Measurements from ENCODE around the gene RASA3. TPM values are rescaled to one million over a fixed set of nuclear protein-coding genes. Genes with fewer than 3 reads are reported as not detected.
"Not testable (repeated sequence)": the region's sequence is repeated elsewhere in the genome, so short reads cannot be mapped to it uniquely, and the experiment has no call there.

The RASA3 gene
- total and polyA plus RNA-seq, 5 donors from 2014 or later, result 93.8 to 265 (median 99.6) TPM

- Histone ChIP-seq H3K4me1 (ENCODE audit: control insufficient read depth, insufficient read depth, low read length, poor library complexity, severe bottlenecking) (peaks cover 71% of the 10 kb centered on the region), H3K27me3 (ENCODE audit: control insufficient read depth, insufficient read depth, low read length) (no peaks in the 10 kb centered on the region), H3K36me3 (ENCODE audit: control insufficient read depth, insufficient read depth, low read length) (no peaks in the 10 kb centered on the region), H3K4me3 (ENCODE audit: low read depth, low read length) (no peak overlapping the region), H3K9me3 (ENCODE audit: control insufficient read depth in 2 of 2, low read length in 2 of 2) (no peaks in the 10 kb centered on the region), H3K27ac (ENCODE audit: insufficient read depth, low read length, poor library complexity, severe bottlenecking) (no peak overlapping the region)
- ATAC-seq (ENCODE audit: low read depth in 2 of 2) (no peak), DNase-seq (no peak)
- Mint-ChIP-seq H3K36me3 (peaks cover 5% of the 10 kb centered on the region), H3K9me3 (peaks cover 0 to 6% (median 3%) of the 10 kb centered on the region in 7 donors), H3K27me3 (peaks cover 11% of the 10 kb centered on the region), H3K27ac (peak overlapping the region; percentile 95 to 100 (median 98)), H3K4me1 (peaks cover 21 to 84% (median 63%) of the 10 kb centered on the region in 4 donors), H3K4me3 (peak overlapping the region; percentile 12 to 85 (median 36))
Observed at GRCh38 chr13:114153485-114154080, 21.2 kb upstream of the RASA3 start.

- Mint-ChIP-seq H3K9me3 (peaks cover 0 to 6% (median 3%) of the 10 kb centered on the region in 7 donors), H3K4me3 (peak overlapping the region in 3 of 4 donors; percentile 12 to 77 (median 41)), H3K27ac (peak overlapping the region; percentile 99 to 100 (median 99)), H3K27me3 (peaks cover 7% of the 10 kb centered on the region), H3K36me3 (peaks cover 7% of the 10 kb centered on the region), H3K4me1 (peaks cover 26 to 84% (median 62%) of the 10 kb centered on the region in 4 donors)
- no peaks in the 10 kb centered on the region for H3K36me3 ChIP-seq (ENCODE audit: control insufficient read depth, insufficient read depth, low read length)
- no peaks in the 10 kb centered on the region for H3K9me3 ChIP-seq (ENCODE audit: control insufficient read depth in 2 of 2, low read length in 2 of 2)
- H3K27ac ChIP-seq (ENCODE audit: insufficient read depth, low read length, poor library complexity, severe bottlenecking), result no peak overlapping the region
- ATAC-seq (ENCODE audit: low read depth in 2 of 2) (no peak), DNase-seq (no peak)
- no peak overlapping the region for H3K4me3 ChIP-seq (ENCODE audit: low read depth, low read length)
- no peaks in the 10 kb centered on the region for H3K27me3 ChIP-seq (ENCODE audit: control insufficient read depth, insufficient read depth, low read length)
- peaks cover 72% of the 10 kb centered on the region for H3K4me1 ChIP-seq (ENCODE audit: control insufficient read depth, insufficient read depth, low read length, poor library complexity, severe bottlenecking)
Observed at GRCh38 chr13:114152831-114153371, 20.5 kb upstream of the RASA3 start.

GRCh38 chr13:114152285-114152645 lies 19.8 kb upstream of the RASA3 start:
- Mint-ChIP-seq H3K36me3 (peaks cover 9% of the 10 kb centered on the region), H3K4me3 (peak overlapping the region in 2 of 4 donors; percentile 58 to 77), H3K9me3 (peaks cover 0 to 6% (median 3%) of the 10 kb centered on the region in 7 donors), H3K27ac (peak overlapping the region; percentile 99 to 100 (median 99)), H3K27me3 (peaks cover 4% of the 10 kb centered on the region), H3K4me1 (peaks cover 28 to 80% (median 59%) of the 10 kb centered on the region in 4 donors)
- no peak for ATAC-seq (ENCODE audit: low read depth in 2 of 2)
- Histone ChIP-seq H3K4me3 (ENCODE audit: low read depth, low read length) (no peak overlapping the region), H3K36me3 (ENCODE audit: control insufficient read depth, insufficient read depth, low read length) (no peaks in the 10 kb centered on the region), H3K4me1 (ENCODE audit: control insufficient read depth, insufficient read depth, low read length, poor library complexity, severe bottlenecking) (peaks cover 70% of the 10 kb centered on the region), H3K27ac (ENCODE audit: insufficient read depth, low read length, poor library complexity, severe bottlenecking) (peak overlapping the region; percentile 55), H3K27me3 (ENCODE audit: control insufficient read depth, insufficient read depth, low read length) (no peaks in the 10 kb centered on the region), H3K9me3 (ENCODE audit: control insufficient read depth in 2 of 2, low read length in 2 of 2) (no peaks in the 10 kb centered on the region)
- DNase-seq, result no peak

- H3K27me3 Mint-ChIP-seq, result peaks cover 4% of the 10 kb centered on the region
- no peaks in the 10 kb centered on the region for H3K9me3 ChIP-seq (ENCODE audit: control insufficient read depth in 2 of 2, low read length in 2 of 2)
- ATAC-seq (ENCODE audit: low read depth in 2 of 2) (peak in 1 of 2 donors; percentile 9), DNase-seq (peak in 2 of 3 donors; percentile 44 to 64)
- peaks cover 27 to 79% (median 59%) of the 10 kb centered on the region in 4 donors for H3K4me1 Mint-ChIP-seq
- peaks cover 70% of the 10 kb centered on the region for H3K4me1 ChIP-seq (ENCODE audit: control insufficient read depth, insufficient read depth, low read length, poor library complexity, severe bottlenecking)
- H3K36me3 Mint-ChIP-seq, result peaks cover 9% of the 10 kb centered on the region
- peak overlapping the region; percentile 72 to 83 (median 80) for H3K4me3 Mint-ChIP-seq
- H3K4me3 ChIP-seq (ENCODE audit: low read depth, low read length), result peak overlapping the region; percentile 61
- peak overlapping the region; percentile 96 for H3K27ac ChIP-seq (ENCODE audit: insufficient read depth, low read length, poor library complexity, severe bottlenecking)
- peak overlapping the region; percentile 99 to 100 (median 99) for H3K27ac Mint-ChIP-seq
- H3K9me3 Mint-ChIP-seq, result peaks cover 0 to 6% (median 3%) of the 10 kb centered on the region in 7 donors
- H3K36me3 ChIP-seq (ENCODE audit: control insufficient read depth, insufficient read depth, low read length), result no peaks in the 10 kb centered on the region
- H3K27me3 ChIP-seq (ENCODE audit: control insufficient read depth, insufficient read depth, low read length), result no peaks in the 10 kb centered on the region
Observed at GRCh38 chr13:114151565-114152284, 19.3 kb upstream of the RASA3 start.

- no peaks in the 10 kb centered on the region for H3K9me3 ChIP-seq (ENCODE audit: control insufficient read depth in 2 of 2, low read length in 2 of 2)
- Mint-ChIP-seq H3K4me1 (peaks cover 23 to 81% (median 62%) of the 10 kb centered on the region in 4 donors), H3K27ac (peak overlapping the region; percentile 99 to 100 (median 99)), H3K36me3 (peaks cover 9% of the 10 kb centered on the region), H3K9me3 (peaks cover 0 to 6% (median 0%) of the 10 kb centered on the region in 7 donors), H3K27me3 (peaks cover 4% of the 10 kb centered on the region), H3K4me3 (peak overlapping the region; percentile 72 to 83 (median 80))
- H3K27ac ChIP-seq (ENCODE audit: insufficient read depth, low read length, poor library complexity, severe bottlenecking), result peak overlapping the region; percentile 96
- H3K36me3 ChIP-seq (ENCODE audit: control insufficient read depth, insufficient read depth, low read length), result no peaks in the 10 kb centered on the region
- H3K4me3 ChIP-seq (ENCODE audit: low read depth, low read length), result peak overlapping the region; percentile 61
- H3K4me1 ChIP-seq (ENCODE audit: control insufficient read depth, insufficient read depth, low read length, poor library complexity, severe bottlenecking), result peaks cover 72% of the 10 kb centered on the region
- no peaks in the 10 kb centered on the region for H3K27me3 ChIP-seq (ENCODE audit: control insufficient read depth, insufficient read depth, low read length)
- no peak for DNase-seq
- no peak for ATAC-seq (ENCODE audit: low read depth in 2 of 2)
Observed at GRCh38 chr13:114151031-114151430, 18.6 kb upstream of the RASA3 start.

GRCh38 chr13:114149774-114150740 lies 17.6 kb upstream of the RASA3 start:
- H3K4me3 Mint-ChIP-seq, result peak overlapping the region; percentile 77 to 85 (median 82)
- peaks cover 4% of the 10 kb centered on the region for H3K27me3 Mint-ChIP-seq
- H3K36me3 ChIP-seq (ENCODE audit: control insufficient read depth, insufficient read depth, low read length), result no peaks in the 10 kb centered on the region
- H3K27me3 ChIP-seq (ENCODE audit: control insufficient read depth, insufficient read depth, low read length), result no peaks in the 10 kb centered on the region
- no peak for ATAC-seq (ENCODE audit: low read depth in 2 of 2)
- peak overlapping the region; percentile 61 for H3K4me3 ChIP-seq (ENCODE audit: low read depth, low read length)
- H3K4me1 ChIP-seq (ENCODE audit: control insufficient read depth, insufficient read depth, low read length, poor library complexity, severe bottlenecking), result peaks cover 82% of the 10 kb centered on the region
- no peak for DNase-seq
- H3K27ac ChIP-seq (ENCODE audit: insufficient read depth, low read length, poor library complexity, severe bottlenecking), result peak overlapping the region; percentile 96
- peak overlapping the region; percentile 99 to 100 (median 99) for H3K27ac Mint-ChIP-seq
- H3K36me3 Mint-ChIP-seq, result peaks cover 12% of the 10 kb centered on the region
- H3K9me3 Mint-ChIP-seq, result peaks cover 0 to 6% (median 0%) of the 10 kb centered on the region in 7 donors
- peaks cover 23 to 91% (median 66%) of the 10 kb centered on the region in 4 donors for H3K4me1 Mint-ChIP-seq
- no peaks in the 10 kb centered on the region for H3K9me3 ChIP-seq (ENCODE audit: control insufficient read depth in 2 of 2, low read length in 2 of 2)

GRCh38 chr13:114148886-114149285 lies 16.5 kb upstream of the RASA3 start:
- not testable (repeated sequence) for H3K27me3 ChIP-seq (ENCODE audit: control insufficient read depth, insufficient read depth, low read length); H3K27me3 Mint-ChIP-seq; H3K9me3 Mint-ChIP-seq; DNase-seq; H3K9me3 ChIP-seq (ENCODE audit: control insufficient read depth in 2 of 2, low read length in 2 of 2); ATAC-seq (ENCODE audit: low read depth in 2 of 2); H3K36me3 ChIP-seq (ENCODE audit: control insufficient read depth, insufficient read depth, low read length)
- Mint-ChIP-seq H3K4me3 (peak overlapping the region; percentile 82 to 89 (median 86)), H3K36me3 (peaks cover 10% of the 10 kb centered on the region), H3K4me1 (peaks cover 21 to 90% (median 63%) of the 10 kb centered on the region in 4 donors), H3K27ac (peak overlapping the region; percentile 99 to 100 (median 99))
- Histone ChIP-seq H3K4me3 (ENCODE audit: low read depth, low read length) (peak overlapping the region; percentile 57), H3K4me1 (ENCODE audit: control insufficient read depth, insufficient read depth, low read length, poor library complexity, severe bottlenecking) (peaks cover 86% of the 10 kb centered on the region), H3K27ac (ENCODE audit: insufficient read depth, low read length, poor library complexity, severe bottlenecking) (peak overlapping the region; percentile 96)

All from CD4-positive, CD25-positive, alpha-beta regulatory T cell (primary cell).